Activated T-cell treated with anti-CD3 and anti-CD28 coated beads for 48 hours (primary cell): ENCODE data around the gene FANCF.

ENCODE experiments used
- DNase-seq: peaks from one replicate; pipeline ENCODE4 v3.0.0-alpha.2; 2020; ENCODE audit warnings: low read depth

FANCF gene

DNA sequence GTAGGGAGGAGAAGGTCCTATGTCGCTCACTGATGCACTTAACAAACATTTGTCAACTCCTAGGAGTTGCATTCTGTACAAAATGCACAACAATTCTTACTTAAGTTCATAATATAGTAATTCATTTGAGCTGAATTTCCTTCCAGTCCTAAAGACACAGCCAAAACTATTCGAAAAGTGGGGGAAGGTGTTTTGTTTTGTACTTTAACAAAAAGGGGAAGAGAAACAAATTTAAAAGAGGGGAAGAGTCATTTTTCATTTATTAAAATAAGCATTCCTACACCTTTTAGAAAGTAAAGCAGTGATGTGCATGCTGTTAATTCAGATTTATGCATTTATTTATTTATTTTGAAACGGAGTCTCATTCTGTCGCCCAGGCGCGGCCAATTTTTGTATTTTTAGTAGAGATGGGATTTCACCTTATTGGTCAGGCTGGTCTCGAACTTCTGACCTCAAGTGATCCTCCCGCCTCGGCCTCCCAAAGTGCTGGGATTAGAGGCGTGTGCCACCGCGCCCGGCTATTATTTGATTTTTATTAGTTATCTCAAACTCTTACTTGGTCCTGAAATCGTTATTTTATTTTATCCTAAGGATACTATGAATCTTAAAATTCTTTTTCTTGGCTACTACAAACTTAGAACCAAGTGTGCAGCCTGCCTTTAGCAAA, 1.1 kb upstream of the FANCF start:
- no peak for DNase-seq

GRCh38 chr11:22624742-22625447, 728 bp downstream of the FANCF start:
- peak; percentile 54 for DNase-seq

GRCh38 chr11:22617868-22618267, 7.8 kb downstream of the FANCF start:
- DNase-seq, result no peak

DNA sequence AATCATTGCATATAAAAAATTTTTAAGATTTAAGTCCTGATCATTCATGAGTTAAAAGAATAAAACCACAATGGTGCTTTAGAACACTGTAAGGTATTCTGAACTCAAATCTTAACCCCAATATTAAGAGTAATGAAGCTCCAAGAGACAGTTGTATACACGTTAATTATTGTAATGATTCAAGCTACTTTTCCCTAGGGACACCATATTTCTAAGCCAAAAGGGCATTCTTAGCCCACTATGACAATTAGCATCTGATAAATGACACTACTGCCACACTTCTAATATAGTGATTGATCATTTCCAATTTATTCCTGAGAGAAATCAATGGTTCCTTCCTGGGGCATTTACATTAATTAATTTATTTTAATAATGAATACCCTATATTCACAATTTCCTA, 21.7 kb downstream of the FANCF start:
- DNase-seq, result no peak

DNA sequence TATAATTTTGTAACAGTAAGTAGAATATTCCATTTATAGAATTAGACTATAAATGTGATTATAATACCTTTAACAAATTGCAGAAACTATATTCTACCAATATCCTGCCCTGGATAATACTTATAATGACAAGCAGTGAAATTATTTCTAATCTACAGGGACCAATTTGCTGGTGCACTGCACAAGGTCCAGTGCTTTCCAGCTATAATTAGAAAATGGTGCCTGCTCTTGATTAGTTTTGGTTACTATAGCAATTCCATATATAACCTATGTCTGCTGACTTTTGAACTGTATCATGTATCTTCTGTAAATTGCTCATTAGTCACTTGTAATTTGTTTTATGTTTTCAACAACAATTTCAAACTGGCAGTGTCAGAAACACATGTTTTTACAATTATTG, 23.1 kb downstream of the FANCF start:
- DNase-seq, result no peak

GRCh38 chr11:22599458-22599857, 26.2 kb downstream of the FANCF start:
- DNase-seq, result no peak

- no peak for DNase-seq
Measured at GRCh38 chr11:22597062-22597461, 28.6 kb downstream of the FANCF start.

- no peak for DNase-seq
Measured at GRCh38 chr11:22584976-22585375, 40.6 kb downstream of the FANCF start.

GRCh38 chr11:22583963-22584492, 41.6 kb downstream of the FANCF start:
- DNase-seq, result no peak

GRCh38 chr11:22582151-22582410, 43.5 kb downstream of the FANCF start:
- DNase-seq, result no peak

DNA sequence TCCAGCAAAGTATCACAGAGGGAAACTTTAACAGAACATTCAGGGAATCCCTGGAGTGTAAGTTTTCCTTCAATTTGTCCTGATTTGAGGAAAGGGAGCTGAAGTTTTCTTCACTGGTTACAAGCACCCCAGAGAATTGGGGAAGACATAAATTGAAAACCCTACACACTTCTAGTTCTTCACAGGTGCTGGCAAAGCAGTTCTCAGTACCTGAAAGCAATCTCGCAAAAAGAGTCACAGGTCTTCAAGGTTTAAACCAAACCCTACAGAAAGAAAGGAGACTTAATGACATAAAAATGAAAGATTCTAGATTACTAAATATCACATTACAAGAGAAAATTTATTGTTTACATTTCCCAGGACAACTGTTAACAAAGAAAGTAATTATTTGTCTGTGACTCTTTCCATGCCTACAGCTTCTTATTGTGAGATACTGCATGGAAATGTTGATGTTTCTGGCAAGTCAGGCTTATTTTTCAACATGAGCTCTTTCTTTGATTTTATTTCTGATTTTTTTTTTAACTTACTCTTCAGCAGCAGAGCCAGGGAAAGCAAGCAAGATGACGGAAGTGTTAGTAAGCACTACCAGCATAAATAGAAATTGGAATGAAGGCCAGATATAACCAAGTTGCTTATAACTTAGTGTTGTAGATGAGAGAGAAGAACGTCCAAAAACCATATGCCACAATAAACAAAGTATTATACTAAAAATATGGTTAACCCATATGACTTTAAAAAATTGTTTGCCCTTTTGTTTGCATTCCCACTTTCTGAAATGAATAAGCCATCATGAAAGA, 44.1 kb downstream of the FANCF start:
- DNase-seq, result no peak

DNA sequence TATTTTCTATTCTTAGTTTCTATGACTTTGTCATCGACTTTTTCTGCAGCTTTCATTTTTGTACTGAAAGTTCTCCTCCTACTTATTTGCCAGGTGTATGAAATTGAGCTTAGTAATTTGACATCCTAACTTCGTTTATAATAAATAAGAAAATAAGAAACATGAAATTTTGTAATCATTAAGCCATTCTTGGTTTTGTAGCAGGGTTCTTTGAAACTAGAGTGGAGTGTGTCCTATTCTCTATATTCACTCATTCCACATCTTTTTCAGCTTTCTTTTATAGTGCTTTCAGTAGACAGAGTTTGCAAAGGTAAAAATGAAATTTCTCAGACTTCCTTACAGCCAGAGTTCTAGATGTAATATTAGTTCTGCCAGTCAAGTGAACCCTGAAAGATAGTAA, 47.8 kb downstream of the FANCF start:
- no peak for DNase-seq
